ENCODE measurements around the gene HCST.

DNA sequence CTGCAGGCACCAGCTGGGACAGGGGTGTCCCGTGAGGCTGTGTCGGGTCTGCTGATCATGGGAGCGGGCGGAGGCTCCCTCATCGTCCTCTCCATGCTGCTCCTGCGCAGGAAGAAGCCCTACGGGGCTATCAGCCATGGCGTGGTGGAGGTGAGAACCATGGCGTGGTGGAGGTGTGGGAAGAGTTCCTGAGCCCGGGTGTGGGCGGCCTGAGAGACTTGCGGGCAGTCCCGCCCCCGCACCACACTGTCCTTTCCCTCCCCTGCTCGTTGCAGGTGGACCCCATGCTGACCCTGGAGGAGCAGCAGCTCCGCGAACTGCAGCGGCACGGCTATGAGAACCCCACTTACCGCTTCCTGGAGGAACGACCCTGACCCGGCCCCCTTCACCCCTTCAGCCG, 23.3 kb upstream of the HCST start:
- TF ChIP-seq POLR2A (IDR thresholded peaks at IDR 0.05), result no peak
- TF ChIP-seq, protein P1, sequence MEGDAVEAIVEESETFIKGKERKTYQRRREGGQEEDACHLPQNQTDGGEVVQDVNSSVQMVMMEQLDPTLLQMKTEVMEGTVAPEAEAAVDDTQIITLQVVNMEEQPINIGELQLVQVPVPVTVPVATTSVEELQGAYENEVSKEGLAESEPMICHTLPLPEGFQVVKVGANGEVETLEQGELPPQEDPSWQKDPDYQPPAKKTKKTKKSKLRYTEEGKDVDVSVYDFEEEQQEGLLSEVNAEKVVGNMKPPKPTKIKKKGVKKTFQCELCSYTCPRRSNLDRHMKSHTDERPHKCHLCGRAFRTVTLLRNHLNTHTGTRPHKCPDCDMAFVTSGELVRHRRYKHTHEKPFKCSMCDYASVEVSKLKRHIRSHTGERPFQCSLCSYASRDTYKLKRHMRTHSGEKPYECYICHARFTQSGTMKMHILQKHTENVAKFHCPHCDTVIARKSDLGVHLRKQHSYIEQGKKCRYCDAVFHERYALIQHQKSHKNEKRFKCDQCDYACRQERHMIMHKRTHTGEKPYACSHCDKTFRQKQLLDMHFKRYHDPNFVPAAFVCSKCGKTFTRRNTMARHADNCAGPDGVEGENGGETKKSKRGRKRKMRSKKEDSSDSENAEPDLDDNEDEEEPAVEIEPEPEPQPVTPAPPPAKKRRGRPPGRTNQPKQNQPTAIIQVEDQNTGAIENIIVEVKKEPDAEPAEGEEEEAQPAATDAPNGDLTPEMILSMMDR (IDR thresholded peaks at IDR 0.05), result no peak
- no peak for TF ChIP-seq EP300 (IDR thresholded peaks at IDR 0.05)
